LNCAP (cell line): ENCODE measurements around the gene MDFIC2.

Experiments
- TF ChIP-seq, protein P1 (sequence below): fragments of 450-650 bp; IDR thresholded peaks from 2 replicates; pipeline ENCODE4 v1.5.1; 2017; ENCODE audit warnings: mild to moderate bottlenecking

Gene MDFIC2

DNA sequence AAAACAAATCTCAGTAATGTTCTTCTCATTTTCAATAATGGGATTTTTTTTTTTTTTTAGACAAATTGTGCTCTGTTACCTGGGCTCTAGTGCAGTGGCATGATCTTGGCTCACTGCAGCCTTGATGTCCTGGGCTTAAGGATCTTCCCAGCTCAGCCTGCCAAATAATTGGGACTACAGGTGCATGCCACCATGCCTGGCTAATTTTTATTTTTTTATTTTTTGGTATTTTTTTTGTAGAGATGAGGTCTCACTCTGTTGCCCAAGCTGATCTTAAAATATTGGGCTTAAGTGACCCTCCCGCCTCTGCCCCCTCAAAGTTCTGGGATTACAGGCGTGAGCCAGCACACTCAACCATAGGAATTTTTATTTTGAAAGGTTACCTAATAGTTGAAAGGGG lies 126.2 kb downstream of the MDFIC2 start:
- TF ChIP-seq, protein P1, sequence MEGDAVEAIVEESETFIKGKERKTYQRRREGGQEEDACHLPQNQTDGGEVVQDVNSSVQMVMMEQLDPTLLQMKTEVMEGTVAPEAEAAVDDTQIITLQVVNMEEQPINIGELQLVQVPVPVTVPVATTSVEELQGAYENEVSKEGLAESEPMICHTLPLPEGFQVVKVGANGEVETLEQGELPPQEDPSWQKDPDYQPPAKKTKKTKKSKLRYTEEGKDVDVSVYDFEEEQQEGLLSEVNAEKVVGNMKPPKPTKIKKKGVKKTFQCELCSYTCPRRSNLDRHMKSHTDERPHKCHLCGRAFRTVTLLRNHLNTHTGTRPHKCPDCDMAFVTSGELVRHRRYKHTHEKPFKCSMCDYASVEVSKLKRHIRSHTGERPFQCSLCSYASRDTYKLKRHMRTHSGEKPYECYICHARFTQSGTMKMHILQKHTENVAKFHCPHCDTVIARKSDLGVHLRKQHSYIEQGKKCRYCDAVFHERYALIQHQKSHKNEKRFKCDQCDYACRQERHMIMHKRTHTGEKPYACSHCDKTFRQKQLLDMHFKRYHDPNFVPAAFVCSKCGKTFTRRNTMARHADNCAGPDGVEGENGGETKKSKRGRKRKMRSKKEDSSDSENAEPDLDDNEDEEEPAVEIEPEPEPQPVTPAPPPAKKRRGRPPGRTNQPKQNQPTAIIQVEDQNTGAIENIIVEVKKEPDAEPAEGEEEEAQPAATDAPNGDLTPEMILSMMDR = no peak

DNA sequence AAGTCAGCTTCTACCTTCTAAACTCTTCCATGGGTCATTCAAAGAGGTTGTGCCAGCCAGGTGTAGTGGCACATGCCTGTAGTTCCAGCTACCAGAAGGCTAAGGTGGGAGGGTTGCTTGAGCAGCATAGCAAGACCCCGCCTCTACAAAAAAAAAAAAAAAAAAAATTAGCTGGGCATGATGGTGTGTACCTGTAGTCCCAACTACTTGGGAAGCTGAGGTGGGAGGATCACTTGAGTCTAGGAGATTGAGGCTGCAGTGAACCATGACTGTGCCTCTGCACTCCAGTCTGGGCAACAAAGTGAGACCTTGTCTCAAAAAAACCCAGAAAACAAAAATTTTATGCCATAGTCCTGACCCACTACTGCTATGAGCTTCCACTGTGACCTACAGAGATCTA lies 126.8 kb downstream of the MDFIC2 start:
- TF ChIP-seq, protein P1 = no peak

DNA sequence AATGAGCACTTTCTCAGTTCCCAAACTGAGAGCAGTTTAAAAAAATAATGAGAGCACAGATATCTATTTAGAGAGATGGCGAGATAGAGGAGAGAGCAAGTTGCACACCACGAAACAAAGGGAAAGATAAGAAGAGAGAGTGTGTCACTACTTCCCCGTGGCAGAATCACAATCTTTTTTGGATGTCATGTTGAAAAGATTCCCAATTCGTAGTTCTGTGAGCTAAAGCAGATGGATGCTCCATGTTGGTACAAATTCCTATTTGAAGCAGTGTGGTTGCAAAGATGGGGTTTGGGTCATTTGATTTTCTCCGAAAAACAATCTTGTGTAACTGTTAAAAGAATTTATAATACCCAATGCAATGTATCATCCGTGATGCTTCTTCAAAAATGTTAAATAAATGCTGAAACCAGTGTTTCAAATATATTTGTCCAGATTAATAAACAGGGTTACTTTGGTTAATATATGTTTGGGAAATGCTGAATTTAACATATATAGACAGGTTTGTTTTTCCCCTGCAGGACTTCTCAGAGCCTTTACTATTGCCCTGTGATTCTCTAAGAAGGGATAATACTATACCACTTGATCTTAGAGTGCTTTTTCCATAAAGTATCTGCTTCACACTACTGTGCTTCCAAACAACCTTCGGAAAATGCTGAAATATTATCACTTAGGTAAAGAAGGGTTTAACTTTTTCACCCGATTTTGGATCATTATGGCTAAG lies 128.5 kb downstream of the MDFIC2 start:
- TF ChIP-seq, protein P1 = no peak

DNA sequence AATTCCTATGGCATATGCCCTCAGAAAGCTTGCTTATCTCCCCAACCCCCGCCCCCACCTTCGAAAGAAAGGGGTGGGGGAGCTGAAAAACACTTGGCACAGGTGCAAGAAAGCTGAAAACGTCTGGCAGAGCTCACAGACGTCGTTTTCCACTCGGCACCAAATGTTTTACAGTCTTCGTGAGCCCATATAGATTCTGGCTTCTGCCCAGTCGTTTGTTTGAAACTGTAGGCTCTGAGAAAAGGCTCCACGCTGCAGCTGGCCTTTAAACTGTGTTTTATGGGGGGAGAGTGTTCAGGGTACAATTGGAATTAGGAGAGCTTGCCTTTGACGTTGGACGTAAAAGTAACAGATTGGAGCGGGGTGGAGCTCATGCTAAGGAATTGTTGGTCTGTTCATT lies 130.3 kb downstream of the MDFIC2 start:
- TF ChIP-seq, protein P1 = no peak

DNA sequence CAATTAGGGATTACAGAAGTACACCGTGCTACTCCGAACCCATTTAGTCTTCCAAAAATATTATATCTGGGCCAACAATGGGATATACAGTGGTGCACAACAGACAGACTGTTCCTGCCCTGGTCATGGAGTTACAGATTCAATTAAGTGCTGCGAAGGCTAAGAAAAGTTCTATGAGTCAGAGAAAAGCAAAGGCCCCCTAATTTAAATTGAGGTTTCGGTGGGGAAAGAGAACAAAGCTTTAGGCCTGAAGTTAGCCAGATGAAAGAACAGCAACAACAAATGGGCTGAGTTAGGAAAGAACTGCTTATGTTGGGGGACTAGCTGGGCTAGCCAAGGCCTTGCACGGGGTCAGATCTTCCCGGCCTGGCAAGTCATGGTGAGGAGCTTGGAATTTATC lies 131.8 kb downstream of the MDFIC2 start:
- TF ChIP-seq, protein P1 = no peak

DNA sequence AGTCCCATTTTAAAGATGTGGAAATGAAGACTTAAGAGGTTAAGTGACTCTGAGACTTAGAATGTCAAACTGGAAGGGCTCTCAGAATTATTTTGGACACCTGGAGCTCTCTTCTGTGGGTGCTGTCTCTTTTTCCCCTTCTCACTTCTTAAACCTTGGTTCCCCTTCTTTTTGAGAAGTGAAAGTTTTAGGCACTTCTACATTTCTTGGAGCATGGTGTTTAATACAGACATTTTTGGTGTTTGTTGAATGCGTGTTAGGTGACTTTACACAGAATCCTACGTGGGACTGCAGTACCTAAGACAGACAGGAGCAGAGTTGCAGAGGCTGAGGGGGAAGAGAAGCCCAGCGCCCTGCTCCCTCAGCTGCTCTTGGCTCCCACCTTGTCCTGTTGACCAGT lies 133.3 kb downstream of the MDFIC2 start:
- TF ChIP-seq, protein P1 = no peak

DNA sequence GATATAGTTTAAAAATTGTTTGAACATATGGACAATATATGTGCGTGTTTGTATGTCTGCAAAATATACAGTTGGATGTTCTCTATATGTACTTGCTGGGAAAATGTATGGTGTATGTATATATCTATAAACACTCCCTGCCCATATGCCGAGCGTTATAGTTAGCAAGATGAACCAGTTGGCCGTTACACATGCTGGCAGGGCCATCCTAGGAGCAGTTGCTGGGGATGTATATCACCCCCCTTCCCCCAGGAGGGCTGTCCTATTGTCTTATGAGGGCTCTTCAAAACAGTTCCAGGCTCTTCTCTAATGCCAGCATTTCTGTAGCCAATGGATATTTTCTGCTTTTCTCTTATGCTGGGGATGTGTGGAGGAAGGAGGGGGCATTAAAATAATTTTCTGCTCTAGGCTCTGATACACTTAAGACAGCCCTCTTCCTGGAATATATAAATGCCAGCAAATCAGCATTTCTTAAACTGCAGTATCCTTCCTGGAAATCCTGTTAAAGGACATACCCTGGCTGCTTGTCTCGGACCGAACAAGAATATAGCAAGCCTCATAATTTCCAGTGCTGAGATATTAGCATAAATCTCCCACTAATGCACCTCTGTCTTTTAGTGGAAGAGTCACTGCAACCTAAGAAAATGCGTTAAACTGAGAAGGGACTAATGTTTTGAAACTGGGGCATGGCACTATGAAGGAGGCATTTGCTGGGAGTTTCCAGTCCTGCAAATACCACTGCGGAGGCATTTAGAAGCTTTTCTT lies 134.4 kb downstream of the MDFIC2 start:
- TF ChIP-seq, protein P1 = no peak
